Measurements from ENCODE around the gene PRKCZ.

The PRKCZ gene

DNA sequence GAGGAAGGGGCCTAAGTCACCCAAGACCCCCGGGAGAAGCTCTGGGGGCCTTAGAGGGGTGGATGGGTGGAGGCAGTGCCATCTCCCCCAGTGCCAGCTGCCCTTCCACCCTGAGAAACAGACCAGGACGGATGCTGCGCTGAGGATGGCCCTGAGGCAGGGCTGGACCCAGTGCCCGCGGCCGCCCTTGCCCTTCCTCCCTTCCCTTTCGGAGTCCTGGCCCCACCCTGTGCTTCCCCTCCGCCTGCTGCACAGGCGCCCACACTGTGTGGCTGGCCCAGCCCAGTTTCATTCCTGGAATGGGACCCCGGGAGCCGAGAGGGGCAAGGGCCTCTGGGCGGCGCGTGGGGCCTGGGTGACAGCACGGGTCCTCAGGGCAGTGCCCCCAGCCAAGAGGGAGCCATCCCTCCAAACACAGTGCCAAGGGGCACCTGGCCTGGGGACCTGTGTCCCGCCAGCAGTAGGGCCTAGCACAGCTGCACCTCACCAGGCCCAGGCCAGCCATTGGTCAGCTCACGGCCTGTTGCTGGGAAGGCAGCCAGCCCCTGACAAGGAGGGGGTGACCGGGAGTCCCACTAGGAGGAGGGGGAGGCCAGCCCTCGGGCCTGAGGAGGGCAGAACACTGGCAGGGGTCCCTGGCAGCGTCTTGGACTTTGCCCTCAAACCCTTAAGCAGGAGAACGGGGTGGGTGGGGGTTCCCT is 164.5 kb downstream of the PRKCZ start:
- peak overlapping the region; percentile 78 for H2AK5ac ChIP-seq (ENCODE audit: low read length)
- peak overlapping the region; percentile 82 for H3K56ac ChIP-seq (ENCODE audit: low read length)
- no peak overlapping the region for H3K27ac ChIP-seq (ENCODE audit: low read depth, low read length)
- peaks cover 9% of the 10 kb centered on the region for H3K4me1 ChIP-seq (ENCODE audit: control insufficient read depth, low read depth, low read length)
- H3K9ac ChIP-seq (ENCODE audit: low read length): no peak overlapping the region
- WGBS (ENCODE audit: extremely low coverage, insufficient coverage, low lambda C conversion rate): no CpG with 5 or more reads among the region's 21 CpGs
- H4K8ac ChIP-seq (ENCODE audit: low read depth, low read length): no peak overlapping the region
- H3K18ac ChIP-seq (ENCODE audit: low read length): no peak overlapping the region
- H3K23ac ChIP-seq (ENCODE audit: low read length): no peak overlapping the region
- no peak overlapping the region for H2BK15ac ChIP-seq (replicated peaks; ENCODE audit: low read depth)
- H3K79me2 ChIP-seq (ENCODE audit: control insufficient read depth, insufficient read depth, low read length): no peaks in the 10 kb centered on the region
- H3K4me3 ChIP-seq (ENCODE audit: low read length): no peak overlapping the region
- H2BK120ac ChIP-seq (ENCODE audit: low read depth, low read length): no peak overlapping the region
- H3K4ac ChIP-seq (ENCODE audit: low read depth, low read length): peak overlapping the region; percentile 29
- H3K79me1 ChIP-seq (ENCODE audit: low read length): no peaks in the 10 kb centered on the region
- no peaks in the 10 kb centered on the region for H3K36me3 ChIP-seq (ENCODE audit: control insufficient read depth, insufficient read depth, low read length)
- no peak overlapping the region for H2BK5ac ChIP-seq (ENCODE audit: low read length)
- H3K4me2 ChIP-seq (ENCODE audit: low read length): no peak overlapping the region
- no peaks in the 10 kb centered on the region for H3K27me3 ChIP-seq (ENCODE audit: insufficient read depth, low read length, poor library complexity)
- H4K5ac ChIP-seq (ENCODE audit: low read length): no peak overlapping the region
- DNase-seq: no peak

DNA sequence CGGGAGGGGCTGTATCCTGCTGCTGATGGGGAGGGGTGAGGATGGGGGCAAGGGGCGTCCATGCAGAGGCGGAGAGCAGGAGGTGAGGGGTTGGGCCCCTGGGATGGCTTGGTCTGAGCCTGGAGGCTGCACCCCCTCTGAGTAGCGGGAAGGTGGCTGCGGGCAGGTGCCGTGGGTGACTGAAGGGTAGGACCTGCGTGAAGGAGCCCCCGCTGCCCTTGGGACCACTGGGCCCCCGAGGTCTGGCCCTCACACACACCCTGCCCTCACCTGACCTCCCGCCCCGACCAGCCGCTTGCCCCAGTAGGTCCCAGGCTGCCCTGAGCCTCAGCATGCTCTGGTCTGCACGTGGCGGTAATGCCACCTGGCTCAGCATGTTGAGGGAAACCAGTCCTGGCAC is 165.1 kb downstream of the PRKCZ start:
- Histone ChIP-seq H3K56ac (ENCODE audit: low read length) (no peak overlapping the region), H4K8ac (ENCODE audit: low read depth, low read length) (no peak overlapping the region), H3K79me2 (ENCODE audit: control insufficient read depth, insufficient read depth, low read length) (no peaks in the 10 kb centered on the region), H3K4me3 (ENCODE audit: low read length) (no peak overlapping the region), H3K18ac (ENCODE audit: low read length) (no peak overlapping the region), H3K23ac (ENCODE audit: low read length) (no peak overlapping the region), H3K4me2 (ENCODE audit: low read length) (no peak overlapping the region), H3K27ac (ENCODE audit: low read depth, low read length) (no peak overlapping the region), H3K27me3 (ENCODE audit: insufficient read depth, low read length, poor library complexity) (no peaks in the 10 kb centered on the region), H2BK5ac (ENCODE audit: low read length) (no peak overlapping the region), H3K36me3 (ENCODE audit: control insufficient read depth, insufficient read depth, low read length) (no peaks in the 10 kb centered on the region), H4K5ac (ENCODE audit: low read length) (no peak overlapping the region), H2AK5ac (ENCODE audit: low read length) (no peak overlapping the region), H2BK120ac (ENCODE audit: low read depth, low read length) (no peak overlapping the region), H3K4me1 (ENCODE audit: control insufficient read depth, low read depth, low read length) (peaks cover 9% of the 10 kb centered on the region), H2BK15ac (replicated peaks; ENCODE audit: low read depth) (no peak overlapping the region), H3K79me1 (ENCODE audit: low read length) (no peaks in the 10 kb centered on the region), H3K9ac (ENCODE audit: low read length) (no peak overlapping the region), H3K4ac (ENCODE audit: low read depth, low read length) (no peak overlapping the region)
- no peak for DNase-seq
- WGBS (ENCODE audit: extremely low coverage, insufficient coverage, low lambda C conversion rate): no CpG with 5 or more reads among the region's 14 CpGs

DNA sequence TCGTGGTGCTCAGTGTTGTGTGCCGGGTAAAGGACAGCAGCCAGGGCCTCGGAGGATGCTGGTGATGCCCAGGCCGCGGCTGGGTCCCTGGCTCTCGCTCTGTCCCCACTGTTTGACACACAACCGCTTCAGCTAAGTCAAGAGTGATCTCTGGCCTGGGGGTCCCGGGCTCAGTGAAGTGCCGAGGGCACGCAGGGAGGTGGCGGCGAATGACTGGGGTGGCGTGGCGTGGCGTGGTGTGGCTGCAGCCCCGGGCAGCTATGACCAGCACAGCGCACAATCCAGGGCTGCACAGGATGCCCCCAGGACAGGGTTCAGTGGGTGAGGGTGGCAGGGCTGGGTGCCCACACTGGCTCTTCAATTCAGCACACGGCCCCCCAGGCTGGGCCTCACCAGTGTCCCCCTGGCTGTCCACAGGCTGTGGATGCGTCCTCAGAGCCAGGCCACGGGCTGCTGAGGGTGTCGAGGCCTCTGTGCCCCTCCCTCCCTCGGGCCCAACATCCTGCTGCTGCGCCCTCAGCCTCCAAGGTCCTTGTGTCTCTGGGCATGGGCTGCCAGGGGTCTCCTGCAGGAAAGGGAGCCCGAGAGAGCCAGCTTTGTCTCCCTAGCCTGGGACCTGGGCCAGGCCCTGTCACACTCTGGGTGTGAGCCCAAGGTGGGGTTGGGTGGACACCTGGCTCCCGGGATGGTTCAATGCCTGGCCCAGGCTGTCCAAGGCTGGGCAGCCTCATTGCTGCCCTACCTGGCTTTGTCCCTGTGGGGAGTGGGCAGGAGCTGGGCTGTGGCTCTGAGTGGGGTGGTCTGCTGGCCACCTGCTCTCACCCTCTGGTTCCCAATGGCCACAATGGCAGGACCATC is 165.9 kb downstream of the PRKCZ start:
- Histone ChIP-seq H4K8ac (ENCODE audit: low read depth, low read length) (no peak overlapping the region), H3K23ac (ENCODE audit: low read length) (no peak overlapping the region), H2BK5ac (ENCODE audit: low read length) (no peak overlapping the region), H3K56ac (ENCODE audit: low read length) (no peak overlapping the region), H3K18ac (ENCODE audit: low read length) (no peak overlapping the region), H3K27me3 (ENCODE audit: insufficient read depth, low read length, poor library complexity) (no peaks in the 10 kb centered on the region), H3K27ac (ENCODE audit: low read depth, low read length) (no peak overlapping the region), H3K36me3 (ENCODE audit: control insufficient read depth, insufficient read depth, low read length) (no peaks in the 10 kb centered on the region), H3K4me3 (ENCODE audit: low read length) (no peak overlapping the region), H3K4me1 (ENCODE audit: control insufficient read depth, low read depth, low read length) (peaks cover 9% of the 10 kb centered on the region), H2BK15ac (replicated peaks; ENCODE audit: low read depth) (no peak overlapping the region), H4K5ac (ENCODE audit: low read length) (no peak overlapping the region), H2AK5ac (ENCODE audit: low read length) (no peak overlapping the region), H2BK120ac (ENCODE audit: low read depth, low read length) (no peak overlapping the region), H3K9ac (ENCODE audit: low read length) (no peak overlapping the region), H3K4ac (ENCODE audit: low read depth, low read length) (no peak overlapping the region), H3K4me2 (ENCODE audit: low read length) (no peak overlapping the region), H3K79me1 (ENCODE audit: low read length) (no peaks in the 10 kb centered on the region), H3K79me2 (ENCODE audit: control insufficient read depth, insufficient read depth, low read length) (no peaks in the 10 kb centered on the region)
- WGBS (ENCODE audit: extremely low coverage, insufficient coverage, low lambda C conversion rate): no CpG with 5 or more reads among the region's 25 CpGs
- no peak for DNase-seq

DNA sequence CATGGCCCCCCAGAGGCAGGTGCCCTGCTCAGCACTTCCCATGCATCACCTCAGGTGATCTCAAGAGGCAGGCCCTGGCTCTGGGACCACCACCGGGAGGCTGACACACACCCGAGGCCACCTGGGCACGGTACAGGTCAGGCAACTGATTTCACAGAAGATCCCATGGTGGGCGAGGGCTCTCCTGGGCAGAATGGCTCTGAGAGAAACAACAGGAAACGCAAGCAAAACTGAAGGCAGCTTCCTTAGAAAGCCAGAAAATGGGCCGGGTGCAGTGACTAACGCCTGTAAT is 166.5 kb downstream of the PRKCZ start:
- DNase-seq: no peak
- no peak overlapping the region for H2BK5ac ChIP-seq (ENCODE audit: low read length)
- H3K4me1 ChIP-seq (ENCODE audit: control insufficient read depth, low read depth, low read length): peaks cover 9% of the 10 kb centered on the region
- H3K79me2 ChIP-seq (ENCODE audit: control insufficient read depth, insufficient read depth, low read length): no peaks in the 10 kb centered on the region
- H2BK120ac ChIP-seq (ENCODE audit: low read depth, low read length): no peak overlapping the region
- no peaks in the 10 kb centered on the region for H3K27me3 ChIP-seq (ENCODE audit: insufficient read depth, low read length, poor library complexity)
- no peak overlapping the region for H3K27ac ChIP-seq (ENCODE audit: low read depth, low read length)
- no peak overlapping the region for H3K9ac ChIP-seq (ENCODE audit: low read length)
- no peaks in the 10 kb centered on the region for H3K36me3 ChIP-seq (ENCODE audit: control insufficient read depth, insufficient read depth, low read length)
- H4K5ac ChIP-seq (ENCODE audit: low read length): no peak overlapping the region
- no peak overlapping the region for H3K23ac ChIP-seq (ENCODE audit: low read length)
- no peak overlapping the region for H3K18ac ChIP-seq (ENCODE audit: low read length)
- H3K4ac ChIP-seq (ENCODE audit: low read depth, low read length): no peak overlapping the region
- no peak overlapping the region for H3K4me3 ChIP-seq (ENCODE audit: low read length)
- no peaks in the 10 kb centered on the region for H3K79me1 ChIP-seq (ENCODE audit: low read length)
- no peak overlapping the region for H2BK15ac ChIP-seq (replicated peaks; ENCODE audit: low read depth)
- H3K4me2 ChIP-seq (ENCODE audit: low read length): no peak overlapping the region
- H3K56ac ChIP-seq (ENCODE audit: low read length): no peak overlapping the region
- no CpG with 5 or more reads among the region's 7 CpGs for WGBS (ENCODE audit: extremely low coverage, insufficient coverage, low lambda C conversion rate)
- no peak overlapping the region for H2AK5ac ChIP-seq (ENCODE audit: low read length)
- H4K8ac ChIP-seq (ENCODE audit: low read depth, low read length): no peak overlapping the region

DNA sequence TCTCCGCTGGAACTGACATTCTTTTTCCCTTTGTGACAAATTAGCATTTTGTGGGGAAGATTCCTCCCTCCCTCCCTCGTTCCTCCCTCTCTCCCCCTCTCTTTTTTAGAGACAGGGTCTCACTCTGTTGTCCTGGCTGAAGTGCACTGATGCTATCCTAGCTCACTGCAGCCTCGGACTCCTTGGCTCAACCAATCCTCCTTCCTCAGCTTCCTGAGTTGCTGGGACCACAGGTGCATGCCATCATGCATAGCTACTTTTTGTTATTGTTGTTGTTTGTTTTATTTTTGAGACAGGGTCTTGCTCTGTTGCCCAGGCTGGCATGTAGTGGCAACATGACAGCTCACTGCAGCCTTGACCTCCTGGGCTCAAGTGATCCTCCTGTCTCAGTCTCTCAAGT is 171.1 kb downstream of the PRKCZ start:
- H4K8ac ChIP-seq (ENCODE audit: low read depth, low read length): no peak overlapping the region
- H3K36me3 ChIP-seq (ENCODE audit: control insufficient read depth, insufficient read depth, low read length): no peaks in the 10 kb centered on the region
- H4K5ac ChIP-seq (ENCODE audit: low read length): no peak overlapping the region
- H3K79me1 ChIP-seq (ENCODE audit: low read length): no peaks in the 10 kb centered on the region
- WGBS (ENCODE audit: extremely low coverage, insufficient coverage, low lambda C conversion rate): no CpG with 5 or more reads among the region's 3 CpGs
- no peak overlapping the region for H2BK5ac ChIP-seq (ENCODE audit: low read length)
- H3K4ac ChIP-seq (ENCODE audit: low read depth, low read length): no peak overlapping the region
- H3K4me2 ChIP-seq (ENCODE audit: low read length): no peak overlapping the region
- no peak overlapping the region for H3K23ac ChIP-seq (ENCODE audit: low read length)
- no peak overlapping the region for H3K56ac ChIP-seq (ENCODE audit: low read length)
- H3K4me3 ChIP-seq (ENCODE audit: low read length): no peak overlapping the region
- H2BK15ac ChIP-seq (replicated peaks; ENCODE audit: low read depth): no peak overlapping the region
- no peak overlapping the region for H2AK5ac ChIP-seq (ENCODE audit: low read length)
- no peak overlapping the region for H3K9ac ChIP-seq (ENCODE audit: low read length)
- H3K27ac ChIP-seq (ENCODE audit: low read depth, low read length): no peak overlapping the region
- DNase-seq: no peak
- no peak overlapping the region for H2BK120ac ChIP-seq (ENCODE audit: low read depth, low read length)
- H3K18ac ChIP-seq (ENCODE audit: low read length): no peak overlapping the region
- no peaks in the 10 kb centered on the region for H3K4me1 ChIP-seq (ENCODE audit: control insufficient read depth, low read depth, low read length)
- no peaks in the 10 kb centered on the region for H3K27me3 ChIP-seq (ENCODE audit: insufficient read depth, low read length, poor library complexity)
- no peaks in the 10 kb centered on the region for H3K79me2 ChIP-seq (ENCODE audit: control insufficient read depth, insufficient read depth, low read length)
